Testis (tissue), 3 donors: ENCODE measurements around the gene PIH1D1. TPM values are rescaled to one million over a fixed set of nuclear protein-coding genes. Genes with fewer than 3 reads are reported as not detected.

Experiments
- DNase-seq: peaks from one replicate; pipeline ENCODE4 v3.0.0-alpha.2; 2019
- H3K27ac ChIP-seq, 2 donors: fragments of 200-600 bp; sonication (generic); one replicate each; pipeline ENCODE4 v1.5.1; 2019
- H3K27me3 ChIP-seq: fragments of 200-600 bp; sonication (generic); one replicate; pipeline ENCODE4 v1.5.1; 2019
- H3K36me3 ChIP-seq: fragments of 200-600 bp; sonication (generic); one replicate; pipeline ENCODE4 v1.5.1; 2017; ENCODE audit warnings: low read depth; ENCODE audit errors: missing control alignments
- H3K4me1 ChIP-seq: fragments of 200-600 bp; sonication (generic); one replicate; pipeline ENCODE4 v1.5.1; 2019
- H3K4me3 ChIP-seq, 2 donors: fragments of 200-600 bp; sonication (generic); one replicate each; pipeline ENCODE4 v1.5.1; 2017 to 2019
- H3K9me3 ChIP-seq: fragments of 200-600 bp; sonication (generic); one replicate; pipeline ENCODE4 v1.5.1; 2017
- POLR2A ChIP-seq: fragments of 450-650 bp; IDR thresholded peaks from one replicate; pipeline ENCODE4 v1.6.1; 2017; ENCODE audit warnings: antibody characterized with exemption, mild to moderate bottlenecking, moderate library complexity
- WGBS, 2 donors: methylation state at CpG; one replicate each; pipeline ENCODE4 v1.1.5; 2018; 5-methylcytosine and 5-hydroxymethylcytosine counted together
- intact Hi-C: fragments of 100-400 bp; cut with DNase I; formaldehyde crosslinking; loops from one replicate; pipeline ENCODE4 v1.15.1; 2023; ENCODE audit warnings: low total_unique reads
- polyA plus RNA-seq: library from polyadenylated mRNA; stranded (reverse); fragments of 350-450 nt; fragmentation: Illumina TruSeq; extraction: RNeasy Lipid Tissue Mini Kit (QIAGEN cat#74804); gene quantifications from one replicate; pipeline ENCODE4 v1.2.3, GENCODE V29; 2014; ENCODE audit warnings: low read depth, low replicate concordance; ENCODE audit not compliant: insufficient read depth
- total RNA-seq, 2 donors: library from RNA; depleted of rRNA; stranded (reverse); fragments of >200 nt; gene quantifications; one replicate each; pipeline ENCODE4 v1.2.3, GENCODE V29; 2016
- TF ChIP-seq, protein P1 (sequence below), 3 experiments: fragments of 450-650 bp in 2 of 3; fragments of 200-600 bp in 1 of 3; sonication (generic) in 1 of 3; IDR thresholded peaks; one replicate each; pipeline ENCODE4 v1.5.1; 2016 to 2019; ENCODE audit warnings: antibody characterized with exemption in 3 of 3, mild to moderate bottlenecking in 2 of 3, moderate library complexity in 1 of 3

PIH1D1 gene
- total and polyA plus RNA-seq, 3 donors from 2014 or later = 45.9 to 55.3 (median 49.6) TPM

DNA sequence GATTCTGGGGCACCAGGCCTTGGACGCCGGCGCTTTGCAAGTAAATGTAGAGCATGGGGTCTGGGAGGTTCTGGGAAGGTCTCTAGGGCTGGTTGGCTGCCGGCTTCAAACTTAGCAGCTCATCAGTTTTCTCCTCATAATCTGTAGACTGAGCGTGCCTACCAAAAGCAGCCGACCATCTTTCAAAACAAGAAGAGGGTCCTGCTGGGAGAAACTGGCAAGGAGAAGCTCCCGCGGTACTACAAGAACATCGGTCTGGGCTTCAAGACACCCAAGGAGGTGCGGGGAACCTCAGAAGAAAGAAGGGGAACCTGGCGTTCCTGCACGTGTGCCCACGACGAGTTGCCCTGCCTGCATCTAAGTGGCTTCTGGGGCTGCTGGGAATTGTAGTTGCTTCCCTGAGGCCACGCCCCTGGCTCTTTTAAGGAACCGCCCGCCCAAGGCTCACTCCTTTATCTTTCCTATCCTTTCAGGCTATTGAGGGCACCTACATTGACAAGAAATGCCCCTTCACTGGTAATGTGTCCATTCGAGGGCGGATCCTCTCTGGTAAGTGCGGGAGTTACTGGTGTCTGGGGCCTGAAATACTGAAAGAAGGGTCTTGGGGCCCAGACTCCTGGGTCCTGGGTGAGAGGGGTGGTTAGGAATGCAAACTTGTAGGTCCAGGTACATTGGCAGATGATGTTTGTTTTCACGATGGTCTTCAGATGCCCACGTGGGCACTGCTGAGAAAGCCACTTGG lies 45.6 kb upstream of the PIH1D1 start:
- peaks cover 33% of the 10 kb centered on the region for H3K4me1 ChIP-seq
- TF ChIP-seq POLR2A = no peak
- TF ChIP-seq, protein P1, sequence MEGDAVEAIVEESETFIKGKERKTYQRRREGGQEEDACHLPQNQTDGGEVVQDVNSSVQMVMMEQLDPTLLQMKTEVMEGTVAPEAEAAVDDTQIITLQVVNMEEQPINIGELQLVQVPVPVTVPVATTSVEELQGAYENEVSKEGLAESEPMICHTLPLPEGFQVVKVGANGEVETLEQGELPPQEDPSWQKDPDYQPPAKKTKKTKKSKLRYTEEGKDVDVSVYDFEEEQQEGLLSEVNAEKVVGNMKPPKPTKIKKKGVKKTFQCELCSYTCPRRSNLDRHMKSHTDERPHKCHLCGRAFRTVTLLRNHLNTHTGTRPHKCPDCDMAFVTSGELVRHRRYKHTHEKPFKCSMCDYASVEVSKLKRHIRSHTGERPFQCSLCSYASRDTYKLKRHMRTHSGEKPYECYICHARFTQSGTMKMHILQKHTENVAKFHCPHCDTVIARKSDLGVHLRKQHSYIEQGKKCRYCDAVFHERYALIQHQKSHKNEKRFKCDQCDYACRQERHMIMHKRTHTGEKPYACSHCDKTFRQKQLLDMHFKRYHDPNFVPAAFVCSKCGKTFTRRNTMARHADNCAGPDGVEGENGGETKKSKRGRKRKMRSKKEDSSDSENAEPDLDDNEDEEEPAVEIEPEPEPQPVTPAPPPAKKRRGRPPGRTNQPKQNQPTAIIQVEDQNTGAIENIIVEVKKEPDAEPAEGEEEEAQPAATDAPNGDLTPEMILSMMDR (IDR thresholded peaks at IDR 0.05) = no peak
- DNase-seq = peak; percentile 88
- WGBS, 2 donors = 14% methylated on average over 20 to 22 of the region's 22 CpGs
- H3K4me3 ChIP-seq = peak overlapping the region; percentile 94
- no peaks in the 10 kb centered on the region for H3K27me3 ChIP-seq
- peak overlapping the region; percentile 98 for H3K27ac ChIP-seq
- H3K9me3 ChIP-seq = no peaks in the 10 kb centered on the region
- intact Hi-C loops = no loop called here
- no peaks in the 10 kb centered on the region for H3K36me3 ChIP-seq

DNA sequence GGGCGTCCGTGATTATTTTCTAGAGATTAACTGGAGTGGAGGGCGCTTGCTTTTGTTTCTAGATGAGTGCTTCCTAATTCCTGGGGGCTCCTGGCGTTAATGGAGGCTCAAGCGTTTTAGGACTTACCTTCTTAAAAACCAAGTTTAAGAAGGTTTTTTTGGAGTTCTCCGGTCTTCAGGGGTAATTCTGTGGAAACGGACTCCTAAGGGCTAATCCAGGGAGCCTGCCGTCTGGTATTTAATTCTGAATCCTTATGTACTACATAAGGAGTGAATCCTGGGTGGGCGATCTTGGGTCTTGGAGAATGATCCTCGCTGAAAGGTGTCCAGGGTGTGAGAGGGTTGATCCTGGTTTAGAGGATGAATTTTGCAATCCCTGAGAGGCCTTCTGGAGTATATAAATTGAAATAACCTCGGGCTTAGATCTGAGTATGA lies 45.0 kb upstream of the PIH1D1 start:
- Histone ChIP-seq H3K27me3 (no peaks in the 10 kb centered on the region), H3K9me3 (no peaks in the 10 kb centered on the region), H3K36me3 (no peaks in the 10 kb centered on the region), H3K4me1 (peaks cover 33% of the 10 kb centered on the region), H3K4me3 (peak overlapping the region; percentile 94), H3K27ac (peak overlapping the region; percentile 98)
- WGBS, 2 donors = 1 to 2% methylated on average over 8 to 11 of the region's 11 CpGs
- intact Hi-C loops = no loop called here
- no peak for DNase-seq
- TF ChIP-seq, protein P1 (IDR thresholded peaks at IDR 0.05) = no peak
- no peak for TF ChIP-seq POLR2A

DNA sequence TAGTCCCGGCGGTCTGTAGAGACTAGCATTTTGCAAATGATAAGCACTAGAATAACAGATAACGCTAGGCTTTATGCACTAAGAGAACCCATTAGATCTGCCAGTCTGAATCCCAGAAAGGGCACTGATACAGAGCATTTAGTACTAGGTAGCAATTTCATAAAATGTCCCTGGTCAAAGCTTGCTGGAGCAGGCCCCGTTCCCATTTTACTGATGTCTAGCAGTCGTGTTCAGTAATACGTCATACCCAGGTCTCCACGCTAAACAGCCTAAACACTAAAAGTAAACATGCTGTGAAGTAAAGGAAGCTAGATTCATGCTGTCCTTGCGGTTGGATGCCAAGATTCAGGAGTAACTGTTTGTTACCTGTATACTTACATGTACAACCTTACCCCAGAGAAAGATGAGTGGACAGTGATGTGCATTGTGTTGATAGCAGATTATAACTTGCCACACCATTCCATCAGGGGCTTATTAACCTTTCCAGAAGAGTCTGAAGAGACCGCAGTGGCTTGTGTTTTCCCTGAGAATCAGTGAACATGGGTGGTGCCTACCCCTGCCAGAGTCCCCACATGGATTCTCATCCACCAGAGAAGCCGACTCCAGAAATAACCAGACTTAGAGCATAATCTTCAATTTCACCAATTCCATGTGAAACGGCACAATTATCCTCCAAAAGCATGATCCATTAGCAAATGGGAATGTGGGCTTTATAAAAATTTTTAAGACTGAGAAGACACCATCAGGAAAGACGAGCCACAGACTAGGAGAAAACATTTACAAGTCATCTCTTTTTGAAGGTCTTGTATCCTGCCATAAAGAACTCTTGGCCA lies 41.2 kb upstream of the PIH1D1 start:
- Histone ChIP-seq H3K36me3 (no peaks in the 10 kb centered on the region), H3K9me3 (no peaks in the 10 kb centered on the region), H3K27me3 (no peaks in the 10 kb centered on the region), H3K4me1 (peaks cover 19% of the 10 kb centered on the region), H3K27ac (peak overlapping the region in 1 of 2 donors; percentile 52), H3K4me3 (no peak overlapping the region)
- 53 to 64% methylated on average over 12 of the region's 12 CpGs for WGBS, 2 donors
- TF ChIP-seq, protein P1 (IDR thresholded peaks at IDR 0.05) = no peak
- intact Hi-C loops = no loop called here
- DNase-seq = no peak

DNA sequence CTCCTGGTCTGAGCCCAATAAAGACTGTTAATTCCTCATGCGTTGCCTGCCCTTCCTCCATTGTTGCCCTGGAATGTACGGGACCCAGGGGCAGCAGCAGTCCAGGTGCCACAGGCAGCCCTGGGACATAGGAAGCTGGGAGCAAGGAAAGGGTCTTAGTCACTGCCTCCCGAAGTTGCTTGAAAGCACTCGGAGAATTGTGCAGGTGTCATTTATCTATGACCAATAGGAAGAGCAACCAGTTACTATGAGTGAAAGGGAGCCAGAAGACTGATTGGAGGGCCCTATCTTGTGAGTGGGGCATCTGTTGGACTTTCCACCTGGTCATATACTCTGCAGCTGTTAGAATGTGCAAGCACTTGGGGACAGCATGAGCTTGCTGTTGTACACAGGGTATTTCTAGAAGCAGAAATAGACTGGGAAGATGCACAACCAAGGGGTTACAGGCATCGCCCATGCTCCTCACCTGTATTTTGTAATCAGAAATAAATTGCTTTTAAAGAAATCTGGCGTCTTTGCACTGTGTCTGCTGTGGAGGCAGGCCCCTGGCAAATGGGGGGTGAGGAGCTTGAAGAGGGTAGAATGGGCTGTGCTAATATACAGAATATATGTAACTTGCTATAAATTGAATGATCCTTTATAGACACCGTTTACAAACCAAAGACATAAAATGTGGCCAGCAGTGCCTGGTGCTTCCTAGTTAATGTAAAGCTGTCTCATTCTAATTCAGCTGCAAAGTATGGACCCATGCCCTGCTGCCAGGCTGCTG lies 40.4 kb upstream of the PIH1D1 start:
- Histone ChIP-seq H3K4me3 (no peak overlapping the region), H3K27ac (no peak overlapping the region), H3K27me3 (no peaks in the 10 kb centered on the region), H3K9me3 (no peaks in the 10 kb centered on the region), H3K36me3 (no peaks in the 10 kb centered on the region), H3K4me1 (peaks cover 13% of the 10 kb centered on the region)
- intact Hi-C loops = no loop called here
- no peak for DNase-seq
- 63 to 67% methylated on average over 7 of the region's 7 CpGs for WGBS, 2 donors
- no peak for TF ChIP-seq POLR2A
- TF ChIP-seq, protein P1 (IDR thresholded peaks at IDR 0.05) = no peak
